Lower lobe of right lung (tissue), 2 donors: Measurements from ENCODE around the gene MTREX. TPM values are rescaled to one million over a fixed set of nuclear protein-coding genes. Genes with fewer than 3 reads are reported as not detected.

Experiments used
- ATAC-seq, 2 donors: fragments of 200-7000 bp; cut with Tn5 transposase; one replicate each; pipeline ENCODE4 v1.9.1; 2020 to 2022; ENCODE audit warnings: mild to moderate bottlenecking in 2 of 2, moderate library complexity in 2 of 2
- DNase-seq: peaks from one replicate; pipeline ENCODE4 v3.0.0-alpha.2; 2020
- H3K27ac ChIP-seq: fragments of 200-600 bp; one replicate; pipeline ENCODE4 v1.8.0; 2022
- H3K27me3 ChIP-seq: fragments of 200-600 bp; one replicate; pipeline ENCODE4 v1.8.0; 2022; ENCODE audit warnings: low read depth
- H3K36me3 ChIP-seq: fragments of 200-600 bp; one replicate; pipeline ENCODE4 v1.8.0; 2022; ENCODE audit warnings: mild to moderate bottlenecking
- H3K4me1 ChIP-seq: fragments of 200-600 bp; one replicate; pipeline ENCODE4 v1.8.0; 2022
- H3K4me3 ChIP-seq: fragments of 200-600 bp; one replicate; pipeline ENCODE4 v1.8.0; 2022; ENCODE audit warnings: mild to moderate bottlenecking
- H3K9me3 ChIP-seq: fragments of 200-600 bp; one replicate; pipeline ENCODE4 v1.8.0; 2022
- CTCF ChIP-seq: fragments of 200-600 bp; IDR thresholded peaks from one replicate; pipeline ENCODE4 v1.8.0; 2022; ENCODE audit warnings: antibody characterized with exemption, mild to moderate bottlenecking
- intact Hi-C: fragments of 100-400 bp; cut with DNase I; formaldehyde crosslinking; loops from one replicate; pipeline ENCODE4 v1.11.0; 2022
- total RNA-seq: library from RNA; stranded (reverse); fragmentation: NEBNext Ultra II Directional; extraction: Animal tissue kit (Norgen Biotek cat#: 25700); gene quantifications from one replicate; pipeline ENCODE4 v1.2.1, GENCODE V29; 2021
- donor health status: DM: no; HTN: yes; CAD: no; lungs with severe emphysema.

MTREX gene
- total RNA-seq, 1 donor from 2014 or later, result 57.0 TPM

- no peak overlapping the region for H3K4me3 ChIP-seq
- H3K36me3 ChIP-seq, result peaks cover 38% of the 10 kb centered on the region
- DNase-seq (no peak), ATAC-seq (no peak)
- intact Hi-C loops, result no loop called here
- no peaks in the 10 kb centered on the region for H3K9me3 ChIP-seq
- H3K4me1 ChIP-seq, result no peaks in the 10 kb centered on the region
- no peak for TF ChIP-seq CTCF
- no peak overlapping the region for H3K27ac ChIP-seq
- H3K27me3 ChIP-seq, result no peaks in the 10 kb centered on the region
Observed at GRCh38 chr5:55364537-55365055, 56.8 kb downstream of the MTREX start.

- Histone ChIP-seq H3K4me1 (no peaks in the 10 kb centered on the region), H3K27me3 (no peaks in the 10 kb centered on the region), H3K36me3 (peaks cover 54% of the 10 kb centered on the region), H3K27ac (no peak overlapping the region), H3K9me3 (no peaks in the 10 kb centered on the region), H3K4me3 (no peak overlapping the region)
- no peak for ATAC-seq
- no peak for DNase-seq
- intact Hi-C loops, result no loop called here
- no peak for TF ChIP-seq CTCF
Observed at GRCh38 chr5:55370291-55370925, 62.6 kb downstream of the MTREX start.

GRCh38 chr5:55371145-55371544, 63.4 kb downstream of the MTREX start:
- H3K9me3 ChIP-seq, result no peaks in the 10 kb centered on the region
- H3K27ac ChIP-seq, result no peak overlapping the region
- H3K4me3 ChIP-seq, result no peak overlapping the region
- H3K36me3 ChIP-seq, result peaks cover 57% of the 10 kb centered on the region
- intact Hi-C loops, result no loop called here
- ATAC-seq (no peak), DNase-seq (no peak)
- no peaks in the 10 kb centered on the region for H3K4me1 ChIP-seq
- TF ChIP-seq CTCF, result no peak
- no peaks in the 10 kb centered on the region for H3K27me3 ChIP-seq

- no peak for DNase-seq
- H3K27ac ChIP-seq, result no peak overlapping the region
- ATAC-seq, result no peak
- intact Hi-C loops, result no loop called here
- no peaks in the 10 kb centered on the region for H3K9me3 ChIP-seq
- no peak for TF ChIP-seq CTCF
- H3K4me1 ChIP-seq, result no peaks in the 10 kb centered on the region
- H3K27me3 ChIP-seq, result no peaks in the 10 kb centered on the region
- peaks cover 51% of the 10 kb centered on the region for H3K36me3 ChIP-seq
- no peak overlapping the region for H3K4me3 ChIP-seq
Observed at GRCh38 chr5:55372130-55372925, 64.5 kb downstream of the MTREX start.

GRCh38 chr5:55377810-55378209, 70.0 kb downstream of the MTREX start:
- H3K36me3 ChIP-seq, result peaks cover 64% of the 10 kb centered on the region
- DNase-seq, result no peak
- intact Hi-C loops, result no loop called here

More at GRCh38 chr5:55377810-55378209, 70.0 kb downstream of the MTREX start:
- no peak overlapping the region for H3K4me3 ChIP-seq
- no peaks in the 10 kb centered on the region for H3K27me3 ChIP-seq
- H3K4me1 ChIP-seq, result no peaks in the 10 kb centered on the region
- H3K9me3 ChIP-seq, result peaks cover under 1% of the 10 kb centered on the region
- ATAC-seq, result no peak
- TF ChIP-seq CTCF, result no peak
- H3K27ac ChIP-seq, result no peak overlapping the region
